HG02763 (cell line): Measurements from ENCODE around the gene DNAH6.
A peak's percentile ranks its signal among the peaks of the same experiment; 100 is the strongest.
"Not testable (repeated sequence)": the region's sequence is repeated elsewhere in the genome, so short reads cannot be mapped to it uniquely, and the experiment has no call there.

Experiments
- ATAC-seq: cut with Tn5 transposase; IDR thresholded peaks from one replicate; pipeline ENCODE4 v1.9.1; 2021; ENCODE audit warnings: mild to moderate bottlenecking, moderate library complexity; ENCODE audit not compliant: unreplicated experiment

DNAH6 gene

GRCh38 chr2:84732897-84733778 lies 216.8 kb downstream of the DNAH6 start:
- ATAC-seq, result no peak

GRCh38 chr2:84735389-84735788 lies 219.1 kb downstream of the DNAH6 start:
- no peak for ATAC-seq

- peak; percentile 97 for ATAC-seq
Measured at GRCh38 chr2:84741182-84741822, 225.0 kb downstream of the DNAH6 start.

GRCh38 chr2:84748341-84748740 lies 232.0 kb downstream of the DNAH6 start:
- no peak for ATAC-seq

- no peak for ATAC-seq
Measured at GRCh38 chr2:84749442-84749841, 233.1 kb downstream of the DNAH6 start.

- no peak for ATAC-seq
Measured at GRCh38 chr2:84755096-84755495, 238.8 kb downstream of the DNAH6 start.

- no peak for ATAC-seq
Measured at GRCh38 chr2:84757648-84758047, 241.3 kb downstream of the DNAH6 start.

GRCh38 chr2:84766791-84767190 lies 250.5 kb downstream of the DNAH6 start:
- ATAC-seq, result no peak

GRCh38 chr2:84768840-84769239 lies 252.5 kb downstream of the DNAH6 start:
- no peak for ATAC-seq

GRCh38 chr2:84770280-84770679 lies 254.0 kb downstream of the DNAH6 start:
- no peak for ATAC-seq

GRCh38 chr2:84771251-84771650 lies 255.0 kb downstream of the DNAH6 start:
- ATAC-seq, result no peak

GRCh38 chr2:84773562-84773961 lies 257.3 kb downstream of the DNAH6 start:
- ATAC-seq, result not testable (repeated sequence)

- no peak for ATAC-seq
Measured at GRCh38 chr2:84776011-84776410, 259.7 kb downstream of the DNAH6 start.

GRCh38 chr2:84778911-84779690 lies 262.8 kb downstream of the DNAH6 start:
- ATAC-seq, result no peak

GRCh38 chr2:84779781-84780180 lies 263.5 kb downstream of the DNAH6 start:
- no peak for ATAC-seq

GRCh38 chr2:84781942-84782716 lies 265.8 kb downstream of the DNAH6 start:
- peak; percentile 71 for ATAC-seq

GRCh38 chr2:84782717-84783442 lies 266.6 kb downstream of the DNAH6 start:
- ATAC-seq, result no peak

- no peak for ATAC-seq
Measured at GRCh38 chr2:84785950-84786349, 269.7 kb downstream of the DNAH6 start.

GRCh38 chr2:84786601-84787000 lies 270.3 kb downstream of the DNAH6 start:
- no peak for ATAC-seq

GRCh38 chr2:84788027-84788426 lies 271.7 kb downstream of the DNAH6 start:
- no peak for ATAC-seq
